ENCODE measurements around the gene ZNF611. TPM values are rescaled to one million over a fixed set of nuclear protein-coding genes. Genes with fewer than 3 reads are reported as not detected.
"Not testable (repeated sequence)": the region's sequence is repeated elsewhere in the genome, so short reads cannot be mapped to it uniquely, and the experiment has no call there.

Gene ZNF611
- polyA plus RNA-seq, 2 donors = 1.8 to 3.3 TPM

GRCh38 chr19:52722062-52723003 lies 12.5 kb downstream of the ZNF611 start:
- Histone ChIP-seq H3K4me3 (ENCODE audit: low read depth in 1 of 2, low read length in 2 of 2) (no peak overlapping the region), H3K27me3 (ENCODE audit: control insufficient read depth in 1 of 2, insufficient read depth in 2 of 2, low read length in 2 of 2) (no peaks in the 10 kb centered on the region), H3K27ac (ENCODE audit: low read depth in 2 of 2, low read length in 1 of 2) (no peak overlapping the region), H3K36me3 (ENCODE audit: control insufficient read depth in 2 of 2, insufficient read depth in 2 of 2, low read length in 1 of 2) (peaks cover 4 to 11% of the 10 kb centered on the region in 2 donors), H3K9me3 (ENCODE audit: control insufficient read depth in 2 of 2, insufficient read depth in 1 of 2, low read depth in 1 of 2, low read length in 1 of 2) (peaks cover 3 to 11% of the 10 kb centered on the region in 2 donors), H3K4me1 (ENCODE audit: control insufficient read depth in 2 of 2, insufficient read depth in 2 of 2, low read length in 1 of 2) (no peaks in the 10 kb centered on the region)
- 77 to 80% methylated on average over 7 of the region's 7 CpGs for WGBS, 2 donors

- not testable (repeated sequence) for H3K27ac ChIP-seq (ENCODE audit: low read depth in 2 of 2, low read length in 1 of 2); H3K4me1 ChIP-seq (ENCODE audit: control insufficient read depth in 2 of 2, insufficient read depth in 2 of 2, low read length in 1 of 2); H3K27me3 ChIP-seq (ENCODE audit: control insufficient read depth in 1 of 2, insufficient read depth in 2 of 2, low read length in 2 of 2); H3K9me3 ChIP-seq (ENCODE audit: control insufficient read depth in 2 of 2, insufficient read depth in 1 of 2, low read depth in 1 of 2, low read length in 1 of 2); H3K4me3 ChIP-seq (ENCODE audit: low read depth in 1 of 2, low read length in 2 of 2); H3K36me3 ChIP-seq (ENCODE audit: control insufficient read depth in 2 of 2, insufficient read depth in 2 of 2, low read length in 1 of 2)
- WGBS, 2 donors = 97 to 98% methylated on average over 21 of the region's 21 CpGs
Measured at GRCh38 chr19:52720541-52720940, 14.3 kb downstream of the ZNF611 start.

DNA sequence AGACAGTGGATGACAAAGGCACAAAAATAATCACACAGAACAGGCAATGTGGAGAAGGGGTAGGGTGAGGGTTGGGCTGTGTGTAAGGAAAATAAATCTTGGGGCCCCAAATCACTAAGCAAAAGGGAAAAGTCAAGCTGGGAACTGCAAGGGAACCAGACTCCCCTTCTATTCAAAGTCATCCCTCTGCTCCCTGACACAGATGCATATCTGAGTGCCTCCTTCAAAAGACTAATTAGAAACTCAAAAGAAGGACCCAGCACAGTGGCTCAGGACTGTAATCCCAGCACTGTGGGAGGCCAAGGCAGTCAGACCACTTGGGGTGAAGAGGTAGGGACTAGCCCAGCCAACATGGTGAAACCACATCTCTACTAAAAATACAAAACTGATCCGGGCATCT lies 18.3 kb downstream of the ZNF611 start:
- Histone ChIP-seq H3K4me1 (ENCODE audit: control insufficient read depth in 2 of 2, insufficient read depth in 2 of 2, low read length in 1 of 2) (no peaks in the 10 kb centered on the region), H3K4me3 (ENCODE audit: low read depth in 1 of 2, low read length in 2 of 2) (no peak overlapping the region), H3K9me3 (ENCODE audit: control insufficient read depth in 2 of 2, insufficient read depth in 1 of 2, low read depth in 1 of 2, low read length in 1 of 2) (peaks cover 3 to 10% of the 10 kb centered on the region in 2 donors), H3K27ac (ENCODE audit: low read depth in 2 of 2, low read length in 1 of 2) (no peak overlapping the region), H3K36me3 (ENCODE audit: control insufficient read depth in 2 of 2, insufficient read depth in 2 of 2, low read length in 1 of 2) (peaks cover 0 to 4% of the 10 kb centered on the region in 2 donors), H3K27me3 (ENCODE audit: control insufficient read depth in 1 of 2, insufficient read depth in 2 of 2, low read length in 2 of 2) (no peaks in the 10 kb centered on the region)
- WGBS, 2 donors = 65 to 74% methylated on average over 1 of the region's 1 CpG

DNA sequence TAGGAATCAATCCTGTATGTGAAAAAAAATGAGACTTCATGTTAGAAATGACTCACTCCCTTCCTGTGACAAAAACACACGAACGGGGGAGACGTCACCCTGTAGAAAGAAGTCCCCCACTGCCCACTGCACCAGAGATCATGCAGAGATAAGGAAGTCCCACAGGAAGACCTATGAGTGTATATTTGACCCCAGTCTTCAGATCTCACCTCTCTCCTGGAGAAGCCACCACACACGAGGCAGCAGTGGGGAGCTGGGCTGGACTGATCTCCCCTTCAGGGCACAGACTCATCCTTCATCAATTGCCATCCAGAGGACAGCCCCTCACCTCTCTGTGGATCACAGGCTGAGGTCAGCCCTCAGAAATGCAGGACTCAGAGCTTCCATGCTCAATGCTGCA lies 18.9 kb downstream of the ZNF611 start:
- H3K36me3 ChIP-seq (ENCODE audit: control insufficient read depth in 2 of 2, insufficient read depth in 2 of 2, low read length in 1 of 2); H3K27ac ChIP-seq (ENCODE audit: low read depth in 2 of 2, low read length in 1 of 2); H3K9me3 ChIP-seq (ENCODE audit: control insufficient read depth in 2 of 2, insufficient read depth in 1 of 2, low read depth in 1 of 2, low read length in 1 of 2): not testable (repeated sequence)

DNA sequence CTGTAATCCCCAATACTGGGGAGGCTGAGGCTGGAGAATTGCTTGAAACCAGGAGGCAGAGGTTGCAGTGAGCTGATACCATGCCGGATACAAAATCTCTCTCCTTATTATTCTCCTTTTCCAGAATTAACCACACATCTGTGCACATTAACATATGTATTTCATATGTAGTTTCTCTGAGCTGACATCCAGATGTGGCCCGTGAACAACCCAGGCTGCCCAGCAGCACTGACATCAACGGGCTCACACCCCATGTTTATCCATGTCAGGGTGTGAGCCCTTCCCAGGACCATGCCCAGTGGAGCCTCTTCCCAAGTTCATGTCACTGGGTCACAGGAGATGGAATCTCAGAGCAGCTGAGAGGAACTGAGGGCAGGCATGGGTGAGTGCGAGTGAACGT lies 19.5 kb downstream of the ZNF611 start:
- H3K27ac ChIP-seq (ENCODE audit: low read depth in 2 of 2, low read length in 1 of 2) = not testable (repeated sequence)

More for the DNA sequence above, 18.9 kb downstream of the ZNF611 start:
- not testable (repeated sequence) for H3K4me3 ChIP-seq (ENCODE audit: low read depth in 1 of 2, low read length in 2 of 2); H3K4me1 ChIP-seq (ENCODE audit: control insufficient read depth in 2 of 2, insufficient read depth in 2 of 2, low read length in 1 of 2); H3K27me3 ChIP-seq (ENCODE audit: control insufficient read depth in 1 of 2, insufficient read depth in 2 of 2, low read length in 2 of 2)
- WGBS, 2 donors = 49 to 66% methylated on average over 4 of the region's 4 CpGs

GRCh38 chr19:52713051-52713450 lies 21.8 kb downstream of the ZNF611 start:
- 94 to 98% methylated on average over 2 of the region's 2 CpGs for WGBS, 2 donors

More for the DNA sequence above, 19.5 kb downstream of the ZNF611 start:
- not testable (repeated sequence) for H3K4me1 ChIP-seq (ENCODE audit: control insufficient read depth in 2 of 2, insufficient read depth in 2 of 2, low read length in 1 of 2); H3K27me3 ChIP-seq (ENCODE audit: control insufficient read depth in 1 of 2, insufficient read depth in 2 of 2, low read length in 2 of 2); H3K36me3 ChIP-seq (ENCODE audit: control insufficient read depth in 2 of 2, insufficient read depth in 2 of 2, low read length in 1 of 2); H3K4me3 ChIP-seq (ENCODE audit: low read depth in 1 of 2, low read length in 2 of 2); H3K9me3 ChIP-seq (ENCODE audit: control insufficient read depth in 2 of 2, insufficient read depth in 1 of 2, low read depth in 1 of 2, low read length in 1 of 2)
- 82 to 90% methylated on average over 5 of the region's 5 CpGs for WGBS, 2 donors

GRCh38 chr19:52711661-52712060 lies 23.2 kb downstream of the ZNF611 start:
- not testable (repeated sequence) for H3K27me3 ChIP-seq (ENCODE audit: control insufficient read depth in 1 of 2, insufficient read depth in 2 of 2, low read length in 2 of 2); H3K27ac ChIP-seq (ENCODE audit: low read depth in 2 of 2, low read length in 1 of 2); H3K4me3 ChIP-seq (ENCODE audit: low read depth in 1 of 2, low read length in 2 of 2); H3K36me3 ChIP-seq (ENCODE audit: control insufficient read depth in 2 of 2, insufficient read depth in 2 of 2, low read length in 1 of 2); H3K4me1 ChIP-seq (ENCODE audit: control insufficient read depth in 2 of 2, insufficient read depth in 2 of 2, low read length in 1 of 2)
- H3K9me3 ChIP-seq (ENCODE audit: control insufficient read depth in 2 of 2, insufficient read depth in 1 of 2, low read depth in 1 of 2, low read length in 1 of 2) = peaks cover 0 to 13% of the 10 kb centered on the region in 2 donors
- WGBS, 2 donors = 85 to 96% methylated on average over 3 of the region's 3 CpGs

More at GRCh38 chr19:52713051-52713450, 21.8 kb downstream of the ZNF611 start:
- H3K27me3 ChIP-seq (ENCODE audit: control insufficient read depth in 1 of 2, insufficient read depth in 2 of 2, low read length in 2 of 2); H3K4me3 ChIP-seq (ENCODE audit: low read depth in 1 of 2, low read length in 2 of 2); H3K4me1 ChIP-seq (ENCODE audit: control insufficient read depth in 2 of 2, insufficient read depth in 2 of 2, low read length in 1 of 2); H3K36me3 ChIP-seq (ENCODE audit: control insufficient read depth in 2 of 2, insufficient read depth in 2 of 2, low read length in 1 of 2); H3K27ac ChIP-seq (ENCODE audit: low read depth in 2 of 2, low read length in 1 of 2); H3K9me3 ChIP-seq (ENCODE audit: control insufficient read depth in 2 of 2, insufficient read depth in 1 of 2, low read depth in 1 of 2, low read length in 1 of 2): not testable (repeated sequence)

DNA sequence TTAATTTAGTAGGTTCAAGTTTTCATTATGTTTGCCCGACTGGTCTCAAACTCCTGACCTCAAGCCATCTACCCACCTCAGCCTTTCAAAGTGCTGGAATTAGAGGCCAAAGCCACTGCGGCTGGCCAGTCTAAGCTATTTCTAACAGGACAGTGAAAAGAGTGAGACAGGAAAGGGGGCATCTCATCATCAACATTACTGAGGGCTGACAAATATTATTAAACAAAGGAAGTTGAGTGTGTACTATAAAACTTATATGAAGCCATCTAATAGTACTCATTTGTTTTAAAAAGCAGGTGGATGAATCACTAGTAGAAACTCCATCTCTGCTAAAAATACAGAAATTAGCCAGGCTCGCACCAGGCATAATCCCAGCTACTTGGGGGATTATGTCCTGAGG lies 24.3 kb downstream of the ZNF611 start:
- H3K36me3 ChIP-seq (ENCODE audit: control insufficient read depth in 2 of 2, insufficient read depth in 2 of 2, low read length in 1 of 2) = peaks cover 0 to 10% of the 10 kb centered on the region in 2 donors
- no peaks in the 10 kb centered on the region for H3K27me3 ChIP-seq (ENCODE audit: control insufficient read depth in 1 of 2, insufficient read depth in 2 of 2, low read length in 2 of 2)
- no peak overlapping the region for H3K4me3 ChIP-seq (ENCODE audit: low read depth in 1 of 2, low read length in 2 of 2)
- no peak overlapping the region for H3K27ac ChIP-seq (ENCODE audit: low read depth in 2 of 2, low read length in 1 of 2)
- 97 to 100% methylated on average over 3 of the region's 3 CpGs for WGBS, 2 donors
- H3K4me1 ChIP-seq (ENCODE audit: control insufficient read depth in 2 of 2, insufficient read depth in 2 of 2, low read length in 1 of 2) = no peaks in the 10 kb centered on the region
- H3K9me3 ChIP-seq (ENCODE audit: control insufficient read depth in 2 of 2, insufficient read depth in 1 of 2, low read depth in 1 of 2, low read length in 1 of 2) = peaks cover 0 to 13% of the 10 kb centered on the region in 2 donors

DNA sequence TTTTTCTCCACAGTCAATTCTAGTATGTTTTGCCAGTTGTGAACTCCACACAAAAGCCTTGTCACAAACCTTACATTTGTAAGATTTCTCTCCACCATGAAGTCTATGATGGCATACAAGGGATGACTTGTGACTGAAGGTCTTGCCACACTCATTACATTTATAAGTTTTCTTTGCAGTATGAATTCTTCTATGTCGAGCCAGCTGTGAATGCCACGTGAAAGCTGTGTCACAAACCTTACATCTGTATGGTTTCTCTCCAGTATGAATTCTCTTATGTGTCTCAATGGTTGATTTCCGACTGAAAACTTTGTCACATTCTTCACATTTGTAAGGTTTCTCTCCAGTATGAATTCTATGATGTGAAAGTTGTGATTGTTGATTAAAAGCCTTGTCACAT lies 29.2 kb downstream of the ZNF611 start:
- not testable (repeated sequence) for H3K4me3 ChIP-seq (ENCODE audit: low read depth in 1 of 2, low read length in 2 of 2); H3K27me3 ChIP-seq (ENCODE audit: control insufficient read depth in 1 of 2, insufficient read depth in 2 of 2, low read length in 2 of 2); H3K4me1 ChIP-seq (ENCODE audit: control insufficient read depth in 2 of 2, insufficient read depth in 2 of 2, low read length in 1 of 2); H3K36me3 ChIP-seq (ENCODE audit: control insufficient read depth in 2 of 2, insufficient read depth in 2 of 2, low read length in 1 of 2); H3K27ac ChIP-seq (ENCODE audit: low read depth in 2 of 2, low read length in 1 of 2)
- H3K9me3 ChIP-seq (ENCODE audit: control insufficient read depth in 2 of 2, insufficient read depth in 1 of 2, low read depth in 1 of 2, low read length in 1 of 2) = peaks cover 2 to 15% of the 10 kb centered on the region in 2 donors
- WGBS, 2 donors = 97 to 98% methylated on average over 3 of the region's 3 CpGs

DNA sequence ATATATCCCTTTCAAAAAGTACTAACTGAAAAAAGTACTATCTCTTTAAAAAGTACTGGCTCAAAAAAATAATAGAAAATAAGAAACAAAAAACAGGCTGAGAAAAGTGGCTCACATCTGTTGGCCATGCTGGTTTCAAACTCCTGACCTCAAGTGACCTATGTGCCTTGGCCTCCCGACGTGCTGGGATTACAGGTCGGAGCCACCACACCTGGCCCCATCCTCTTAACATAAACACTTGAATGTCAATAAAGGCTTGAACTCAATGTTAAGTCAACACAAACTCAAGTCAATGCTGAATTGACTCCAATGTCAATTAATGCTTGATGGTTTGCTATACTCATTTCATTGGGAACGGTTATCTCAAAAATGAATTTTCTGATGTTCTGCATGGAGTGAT lies 30.9 kb downstream of the ZNF611 start:
- Histone ChIP-seq H3K4me3 (ENCODE audit: low read depth in 1 of 2, low read length in 2 of 2) (no peak overlapping the region), H3K36me3 (ENCODE audit: control insufficient read depth in 2 of 2, insufficient read depth in 2 of 2, low read length in 1 of 2) (peaks cover 0 to 5% of the 10 kb centered on the region in 2 donors), H3K9me3 (ENCODE audit: control insufficient read depth in 2 of 2, insufficient read depth in 1 of 2, low read depth in 1 of 2, low read length in 1 of 2) (peaks cover 2 to 13% of the 10 kb centered on the region in 2 donors), H3K27ac (ENCODE audit: low read depth in 2 of 2, low read length in 1 of 2) (no peak overlapping the region), H3K27me3 (ENCODE audit: control insufficient read depth in 1 of 2, insufficient read depth in 2 of 2, low read length in 2 of 2) (no peaks in the 10 kb centered on the region), H3K4me1 (ENCODE audit: control insufficient read depth in 2 of 2, insufficient read depth in 2 of 2, low read length in 1 of 2) (no peaks in the 10 kb centered on the region)
- 90 to 95% methylated on average over 4 of the region's 4 CpGs for WGBS, 2 donors
